ENCODE measurements around the gene LCN6. TPM values are rescaled to one million over a fixed set of nuclear protein-coding genes. Genes with fewer than 3 reads are reported as not detected.
A peak's percentile ranks its signal among the peaks of the same experiment; 100 is the strongest.

Gene LCN6
- polyA plus RNA-seq, 1 donor (not counting 4 experiments of a cell fraction or from before 2014, with no cell fraction given): not detected

- H3K9ac ChIP-seq (ENCODE audit: control insufficient read depth, extremely low read depth, insufficient read depth, low read length): no peak overlapping the region
- dilution Hi-C loops (cut with MboI; ENCODE audit: extremely low pct_ligation_motif_present, low sequenced_read_pairs): no loop called here
- H3K4me1 ChIP-seq (ENCODE audit: control insufficient read depth, extremely low read depth, insufficient read depth, low read length): no peaks in the 10 kb centered on the region
- H3K4me3 ChIP-seq (ENCODE audit: control insufficient read depth in 2 of 3, extremely low read depth in 1 of 3, insufficient read depth in 2 of 3, low read depth in 1 of 3, low read length in 3 of 3): no peak overlapping the region
- H3K9me3 ChIP-seq (ENCODE audit: control insufficient read depth, low read depth, low read length): no peaks in the 10 kb centered on the region
- no peak overlapping the region for H2AFZ ChIP-seq (ENCODE audit: control insufficient read depth, low read length)
- H3K9me1 ChIP-seq (ENCODE audit: control insufficient read depth, extremely low read depth, insufficient read depth, low read length): no peaks in the 10 kb centered on the region
- no peaks in the 10 kb centered on the region for H4K20me1 ChIP-seq (ENCODE audit: control insufficient read depth, extremely low read depth, insufficient read depth, low read length)
- H3K27me3 ChIP-seq (ENCODE audit: control insufficient read depth, extremely low read depth, insufficient read depth, low read length): peaks cover 60% of the 10 kb centered on the region
- TF ChIP-seq CTCF (optimal IDR thresholded peaks at IDR 0.05 in 1 of 3, IDR thresholded peaks at IDR 0.05 in 1 of 3, conservative IDR thresholded peaks at IDR 0.05 in 1 of 3; ENCODE audit: extremely low read depth in 1 of 3, insufficient read depth in 2 of 3, low read length in 3 of 3): no peak
- no peak for TF ChIP-seq EZH2 (IDR thresholded peaks at IDR 0.05; ENCODE audit: low read length)
- H3K36me3 ChIP-seq (ENCODE audit: control insufficient read depth in 2 of 2, extremely low read depth in 1 of 2, insufficient read depth in 2 of 2, low read length in 2 of 2): no peaks in the 10 kb centered on the region
- no peaks in the 10 kb centered on the region for H3K79me2 ChIP-seq (ENCODE audit: control insufficient read depth, insufficient read depth, low read length)
- no peak overlapping the region for H3K27ac ChIP-seq (ENCODE audit: control insufficient read depth, insufficient read depth, low read length)
- FAIRE-seq (no peak), DNase-seq (ENCODE audit: low read depth, low spot score) (no peak)
- no peak overlapping the region for H3K4me2 ChIP-seq (ENCODE audit: control insufficient read depth, extremely low read depth, insufficient read depth, low read depth, low read length)
These were observed 4.6 kb downstream of the LCN6 start for GRCh38 chr9:136743639-136744211.

- no peaks in the 10 kb centered on the region for H3K9me3 ChIP-seq (ENCODE audit: control insufficient read depth, low read depth, low read length)
- no peak within 1 kb of the TSS for H3K27ac ChIP-seq (ENCODE audit: control insufficient read depth, insufficient read depth, low read length)
- H4K20me1 ChIP-seq (ENCODE audit: control insufficient read depth, extremely low read depth, insufficient read depth, low read length): no peaks in the 10 kb centered on the region
- H3K36me3 ChIP-seq (ENCODE audit: control insufficient read depth in 2 of 2, extremely low read depth in 1 of 2, insufficient read depth in 2 of 2, low read length in 2 of 2): no peaks in the 10 kb centered on the region
- dilution Hi-C loops (cut with MboI; ENCODE audit: extremely low pct_ligation_motif_present, low sequenced_read_pairs): no loop called here
- no peak within 1 kb of the TSS for H3K4me2 ChIP-seq (ENCODE audit: control insufficient read depth, extremely low read depth, insufficient read depth, low read depth, low read length)
- no peaks in the 10 kb centered on the region for H3K79me2 ChIP-seq (ENCODE audit: control insufficient read depth, insufficient read depth, low read length)
- H3K4me3 ChIP-seq (ENCODE audit: control insufficient read depth in 2 of 3, extremely low read depth in 1 of 3, insufficient read depth in 2 of 3, low read depth in 1 of 3, low read length in 3 of 3): no peak within 1 kb of the TSS
- H3K4me1 ChIP-seq (ENCODE audit: control insufficient read depth, extremely low read depth, insufficient read depth, low read length): no peaks in the 10 kb centered on the region
- no peak within 1 kb of the TSS for H2AFZ ChIP-seq (ENCODE audit: control insufficient read depth, low read length)
- FAIRE-seq: no peak
- H3K9me1 ChIP-seq (ENCODE audit: control insufficient read depth, extremely low read depth, insufficient read depth, low read length): no peaks in the 10 kb centered on the region
- peaks cover 60% of the 10 kb centered on the region for H3K27me3 ChIP-seq (ENCODE audit: control insufficient read depth, extremely low read depth, insufficient read depth, low read length)
- DNase-seq (ENCODE audit: low read depth, low spot score): no peak
- TF ChIP-seq CTCF (optimal IDR thresholded peaks at IDR 0.05 in 1 of 3, IDR thresholded peaks at IDR 0.05 in 1 of 3, conservative IDR thresholded peaks at IDR 0.05 in 1 of 3; ENCODE audit: extremely low read depth in 1 of 3, insufficient read depth in 2 of 3, low read length in 3 of 3): peak; percentile 8 to 40 (median 16)
- TF ChIP-seq EZH2 (IDR thresholded peaks at IDR 0.05; ENCODE audit: low read length): peak; percentile 80
- H3K9ac ChIP-seq (ENCODE audit: control insufficient read depth, extremely low read depth, insufficient read depth, low read length): no peak within 1 kb of the TSS
These were observed 5.5 kb downstream of the LCN6 start, which contains the start of gene LCN10 for GRCh38 chr9:136742591-136743391. LCN10 (minus strand) TSS chr9:136742940; CDS start chr9:136742903, 37 bp downstream.
